Tibial nerve (tissue), 4 donors: ENCODE measurements around the gene ACTL10.

Source experiments
- EP300 ChIP-seq, 2 donors: sonication (generic); formaldehyde crosslinking; IDR thresholded peaks; one replicate each; pipeline ENCODE4 v1.6.1; 2017; ENCODE audit warnings: antibody characterized with exemption in 2 of 2, mild to moderate bottlenecking in 1 of 2
- TF ChIP-seq, protein P1 (sequence below), 5 experiments: fragments of 200-600 bp in 3 of 5; fragments of 450-650 bp in 2 of 5; sonication (generic) in 3 of 5; IDR thresholded peaks; one replicate each; pipeline ENCODE4 v1.5.1; 2016 to 2019; ENCODE audit warnings: antibody characterized with exemption in 5 of 5, mild to moderate bottlenecking in 3 of 5, moderate library complexity in 2 of 5

GRCh38 chr20:33680686-33681085 is 13.9 kb downstream of the ACTL10 start:
- TF ChIP-seq, protein P1, sequence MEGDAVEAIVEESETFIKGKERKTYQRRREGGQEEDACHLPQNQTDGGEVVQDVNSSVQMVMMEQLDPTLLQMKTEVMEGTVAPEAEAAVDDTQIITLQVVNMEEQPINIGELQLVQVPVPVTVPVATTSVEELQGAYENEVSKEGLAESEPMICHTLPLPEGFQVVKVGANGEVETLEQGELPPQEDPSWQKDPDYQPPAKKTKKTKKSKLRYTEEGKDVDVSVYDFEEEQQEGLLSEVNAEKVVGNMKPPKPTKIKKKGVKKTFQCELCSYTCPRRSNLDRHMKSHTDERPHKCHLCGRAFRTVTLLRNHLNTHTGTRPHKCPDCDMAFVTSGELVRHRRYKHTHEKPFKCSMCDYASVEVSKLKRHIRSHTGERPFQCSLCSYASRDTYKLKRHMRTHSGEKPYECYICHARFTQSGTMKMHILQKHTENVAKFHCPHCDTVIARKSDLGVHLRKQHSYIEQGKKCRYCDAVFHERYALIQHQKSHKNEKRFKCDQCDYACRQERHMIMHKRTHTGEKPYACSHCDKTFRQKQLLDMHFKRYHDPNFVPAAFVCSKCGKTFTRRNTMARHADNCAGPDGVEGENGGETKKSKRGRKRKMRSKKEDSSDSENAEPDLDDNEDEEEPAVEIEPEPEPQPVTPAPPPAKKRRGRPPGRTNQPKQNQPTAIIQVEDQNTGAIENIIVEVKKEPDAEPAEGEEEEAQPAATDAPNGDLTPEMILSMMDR (IDR thresholded peaks at IDR 0.05), result no peak
- TF ChIP-seq EP300 (IDR thresholded peaks at IDR 0.05), result no peak
